ENCODE data around the gene ENOX1.

Gene ENOX1

GRCh38 chr13:43376596-43376995, 410.2 kb downstream of the ENOX1 start:
- no peak overlapping the region for H3K4me3 ChIP-seq (ENCODE audit: control insufficient read depth, low read depth, low read length)
- DNase-seq (ENCODE audit: low read depth), result no peak
- no peak for TF ChIP-seq CTCF (IDR thresholded peaks at IDR 0.05; ENCODE audit: control insufficient read depth, insufficient read depth, low read depth, low read length, missing control alignments)

GRCh38 chr13:43375797-43376465, 410.8 kb downstream of the ENOX1 start:
- no peak for TF ChIP-seq CTCF (IDR thresholded peaks at IDR 0.05; ENCODE audit: control insufficient read depth, insufficient read depth, low read depth, low read length, missing control alignments)
- no peak overlapping the region for H3K4me3 ChIP-seq (ENCODE audit: control insufficient read depth, low read depth, low read length)
- no peak for DNase-seq (ENCODE audit: low read depth)

GRCh38 chr13:43374621-43375020, 412.2 kb downstream of the ENOX1 start:
- peak; percentile 57 for DNase-seq (ENCODE audit: low read depth)

GRCh38 chr13:43373400-43373799, 413.4 kb downstream of the ENOX1 start:
- no peak overlapping the region for H3K4me3 ChIP-seq (ENCODE audit: control insufficient read depth, low read depth, low read length)
- no peak for DNase-seq (ENCODE audit: low read depth)
- TF ChIP-seq CTCF (IDR thresholded peaks at IDR 0.05; ENCODE audit: control insufficient read depth, insufficient read depth, low read depth, low read length, missing control alignments), result no peak

More at GRCh38 chr13:43374621-43375020, 412.2 kb downstream of the ENOX1 start:
- no peak overlapping the region for H3K4me3 ChIP-seq (ENCODE audit: control insufficient read depth, low read depth, low read length)
- TF ChIP-seq CTCF (IDR thresholded peaks at IDR 0.05; ENCODE audit: control insufficient read depth, insufficient read depth, low read depth, low read length, missing control alignments), result no peak

GRCh38 chr13:43370842-43371241, 415.9 kb downstream of the ENOX1 start:
- no peak for TF ChIP-seq CTCF (IDR thresholded peaks at IDR 0.05; ENCODE audit: control insufficient read depth, insufficient read depth, low read depth, low read length, missing control alignments)
- no peak for DNase-seq (ENCODE audit: low read depth)
- H3K4me3 ChIP-seq (ENCODE audit: control insufficient read depth, low read depth, low read length), result no peak overlapping the region

- H3K4me3 ChIP-seq (ENCODE audit: control insufficient read depth, low read depth, low read length), result no peak overlapping the region
- TF ChIP-seq CTCF (IDR thresholded peaks at IDR 0.05; ENCODE audit: control insufficient read depth, insufficient read depth, low read depth, low read length, missing control alignments), result no peak
- DNase-seq (ENCODE audit: low read depth), result no peak
Observed at GRCh38 chr13:43369319-43369718, 417.5 kb downstream of the ENOX1 start.

Measured in AG09309 (cell line).